ENCODE data around the gene HIVEP1. TPM values are rescaled to one million over a fixed set of nuclear protein-coding genes. Genes with fewer than 3 reads are reported as not detected.

HIVEP1 gene
- total RNA-seq, 1 donor from 2014 or later: 48.9 TPM

- Histone ChIP-seq H3K36me3 (ENCODE audit: insufficient read depth, low read length) (no peaks in the 10 kb centered on the region), H3K27me3 (ENCODE audit: insufficient read depth, low read length) (no peaks in the 10 kb centered on the region), H3K4me1 (ENCODE audit: insufficient read depth, low read length) (peaks cover 13% of the 10 kb centered on the region), H4K20me1 (ENCODE audit: insufficient read depth, low read length) (peaks cover 3% of the 10 kb centered on the region), H3K27ac (ENCODE audit: low read depth, low read length) (no peak overlapping the region), H3K9ac (ENCODE audit: low read length) (no peak overlapping the region), H3K9me3 (ENCODE audit: insufficient read depth, low read depth, low read length) (no peaks in the 10 kb centered on the region), H2AFZ (ENCODE audit: low read depth, low read length) (no peak overlapping the region), H3K79me2 (ENCODE audit: insufficient read depth, low read length) (no peaks in the 10 kb centered on the region), H3K4me2 (ENCODE audit: low read length) (no peak overlapping the region), H3K4me3 (ENCODE audit: insufficient read depth, low read depth, low read length) (no peak overlapping the region)
- no peaks in the 10 kb centered on the region for H3K27me3 Mint-ChIP-seq (ENCODE audit: low read depth, unreplicated experiment)
- H3K4me1 Mint-ChIP-seq (ENCODE audit: low read depth, unreplicated experiment): peaks cover 5% of the 10 kb centered on the region
- no peak overlapping the region for H3K27ac Mint-ChIP-seq (ENCODE audit: unreplicated experiment)
- DNase-seq (ENCODE audit: low read depth) (peak; percentile 38), FAIRE-seq (no peak)
- H3K9me3 Mint-ChIP-seq (ENCODE audit: unreplicated experiment): no peaks in the 10 kb centered on the region
- TF ChIP-seq EZH2 (IDR thresholded peaks at IDR 0.05; ENCODE audit: insufficient read depth, low read length) (no peak), CTCF (IDR thresholded peaks at IDR 0.05; ENCODE audit: insufficient read depth, low read depth, low read length) (no peak)
- H3K36me3 Mint-ChIP-seq (ENCODE audit: low read depth, unreplicated experiment): peaks cover 9% of the 10 kb centered on the region
- no peak overlapping the region for H3K4me3 Mint-ChIP-seq (ENCODE audit: unreplicated experiment)
These were observed 120.5 kb downstream of the HIVEP1 start for GRCh38 chr6:12132351-12133222.

GRCh38 chr6:12134581-12134980, 122.5 kb downstream of the HIVEP1 start:
- peaks cover 16% of the 10 kb centered on the region for H3K4me1 ChIP-seq (ENCODE audit: insufficient read depth, low read length)
- no peaks in the 10 kb centered on the region for H3K9me3 ChIP-seq (ENCODE audit: insufficient read depth, low read depth, low read length)
- Mint-ChIP-seq H3K27me3 (ENCODE audit: low read depth, unreplicated experiment) (no peaks in the 10 kb centered on the region), H3K36me3 (ENCODE audit: low read depth, unreplicated experiment) (peaks cover 17% of the 10 kb centered on the region), H3K27ac (ENCODE audit: unreplicated experiment) (no peak overlapping the region), H3K9me3 (ENCODE audit: unreplicated experiment) (peaks cover 3% of the 10 kb centered on the region), H3K4me1 (ENCODE audit: low read depth, unreplicated experiment) (peaks cover 11% of the 10 kb centered on the region), H3K4me3 (ENCODE audit: unreplicated experiment) (no peak overlapping the region)
- no peak overlapping the region for H3K4me2 ChIP-seq (ENCODE audit: low read length)
- H2AFZ ChIP-seq (ENCODE audit: low read depth, low read length): no peak overlapping the region
- no peaks in the 10 kb centered on the region for H3K27me3 ChIP-seq (ENCODE audit: insufficient read depth, low read length)
- no peak overlapping the region for H3K27ac ChIP-seq (ENCODE audit: low read depth, low read length)
- no peaks in the 10 kb centered on the region for H4K20me1 ChIP-seq (ENCODE audit: insufficient read depth, low read length)
- H3K79me2 ChIP-seq (ENCODE audit: insufficient read depth, low read length): no peaks in the 10 kb centered on the region
- FAIRE-seq (no peak), DNase-seq (ENCODE audit: low read depth) (no peak)
- no peak overlapping the region for H3K9ac ChIP-seq (ENCODE audit: low read length)
- no peak for TF ChIP-seq EZH2 (IDR thresholded peaks at IDR 0.05; ENCODE audit: insufficient read depth, low read length)
- TF ChIP-seq CTCF (IDR thresholded peaks at IDR 0.05; ENCODE audit: insufficient read depth, low read depth, low read length): no peak
- no peaks in the 10 kb centered on the region for H3K36me3 ChIP-seq (ENCODE audit: insufficient read depth, low read length)
- no peak overlapping the region for H3K4me3 ChIP-seq (ENCODE audit: insufficient read depth, low read depth, low read length)

- Mint-ChIP-seq H3K4me1 (ENCODE audit: low read depth, unreplicated experiment) (peaks cover 11% of the 10 kb centered on the region), H3K4me3 (ENCODE audit: unreplicated experiment) (no peak overlapping the region), H3K27me3 (ENCODE audit: low read depth, unreplicated experiment) (no peaks in the 10 kb centered on the region), H3K9me3 (ENCODE audit: unreplicated experiment) (peaks cover 3% of the 10 kb centered on the region), H3K27ac (ENCODE audit: unreplicated experiment) (no peak overlapping the region), H3K36me3 (ENCODE audit: low read depth, unreplicated experiment) (peaks cover 15% of the 10 kb centered on the region)
- Histone ChIP-seq H3K79me2 (ENCODE audit: insufficient read depth, low read length) (no peaks in the 10 kb centered on the region), H3K27ac (ENCODE audit: low read depth, low read length) (no peak overlapping the region), H3K9ac (ENCODE audit: low read length) (no peak overlapping the region), H2AFZ (ENCODE audit: low read depth, low read length) (no peak overlapping the region), H3K9me3 (ENCODE audit: insufficient read depth, low read depth, low read length) (no peaks in the 10 kb centered on the region), H3K4me2 (ENCODE audit: low read length) (no peak overlapping the region), H3K4me3 (ENCODE audit: insufficient read depth, low read depth, low read length) (no peak overlapping the region), H3K4me1 (ENCODE audit: insufficient read depth, low read length) (peaks cover 16% of the 10 kb centered on the region), H3K27me3 (ENCODE audit: insufficient read depth, low read length) (no peaks in the 10 kb centered on the region), H3K36me3 (ENCODE audit: insufficient read depth, low read length) (no peaks in the 10 kb centered on the region), H4K20me1 (ENCODE audit: insufficient read depth, low read length) (no peaks in the 10 kb centered on the region)
- FAIRE-seq: no peak
- no peak for TF ChIP-seq CTCF (IDR thresholded peaks at IDR 0.05; ENCODE audit: insufficient read depth, low read depth, low read length)
- no peak for TF ChIP-seq EZH2 (IDR thresholded peaks at IDR 0.05; ENCODE audit: insufficient read depth, low read length)
- DNase-seq (ENCODE audit: low read depth): no peak
These were observed 122.9 kb downstream of the HIVEP1 start for GRCh38 chr6:12134991-12135390.
